NCI-H2227 (cell line): ENCODE measurements around the gene RIF1.

Source experiments
- DNase-seq: peaks from one replicate; lab custom pipeline; 2025; ENCODE audit not compliant: unreplicated experiment; lab: John Stamatoyannopoulos, UW

RIF1 gene

GRCh38 chr2:151409601-151410484 lies at the start of gene RIF1:
Gene RIF1, plus strand, starts transcription at chr2:151409902. Its CDS starts 522 bp downstream, at chr2:151410424.
- DNase-seq = peak; percentile 98

- no peak for DNase-seq
These were observed 47.9 kb upstream of the RIF1 start for GRCh38 chr2:151361674-151362370.

- DNase-seq = no peak
These were observed 46.0 kb upstream of the RIF1 start for GRCh38 chr2:151363709-151364108.

GRCh38 chr2:151367571-151367970 lies 42.1 kb upstream of the RIF1 start:
- DNase-seq = no peak

- DNase-seq = no peak
These were observed 35.3 kb upstream of the RIF1 start for GRCh38 chr2:151374436-151374835.

- no peak for DNase-seq
These were observed 30.5 kb upstream of the RIF1 start for GRCh38 chr2:151379169-151379568.

GRCh38 chr2:151380580-151381235 lies 29.0 kb upstream of the RIF1 start:
- no peak for DNase-seq

GRCh38 chr2:151381266-151381665 lies 28.4 kb upstream of the RIF1 start:
- no peak for DNase-seq

- no peak for DNase-seq
These were observed 21.7 kb upstream of the RIF1 start for GRCh38 chr2:151388011-151388410.

- DNase-seq = no peak
These were observed 18.3 kb upstream of the RIF1 start for GRCh38 chr2:151391436-151391835.

- DNase-seq = no peak
These were observed 15.2 kb upstream of the RIF1 start for GRCh38 chr2:151394509-151394908.

GRCh38 chr2:151395509-151396374 lies 14.0 kb upstream of the RIF1 start:
- DNase-seq = no peak

GRCh38 chr2:151399981-151400380 lies 9.7 kb upstream of the RIF1 start:
- DNase-seq = no peak

GRCh38 chr2:151401149-151401548 lies 8.6 kb upstream of the RIF1 start:
- no peak for DNase-seq

GRCh38 chr2:151403914-151404313 lies 5.8 kb upstream of the RIF1 start:
- DNase-seq = no peak

- DNase-seq = no peak
These were observed 4.3 kb upstream of the RIF1 start for GRCh38 chr2:151405376-151405775.

- no peak for DNase-seq
These were observed 2.4 kb upstream of the RIF1 start for GRCh38 chr2:151407281-151407680.

- no peak for DNase-seq
These were observed 708 bp upstream of the RIF1 start for GRCh38 chr2:151408788-151409600.

- peak; percentile 59 for DNase-seq
These were observed 758 bp downstream of the RIF1 start for GRCh38 chr2:151410485-151410834.

GRCh38 chr2:151417650-151418049 lies 7.9 kb downstream of the RIF1 start:
- DNase-seq = no peak
